Cardiac fibroblast (primary cell): ENCODE measurements around the gene CLASP2.

Source experiments
- DNase-seq, 2 donors: peaks; one replicate each; pipeline versions ENCODE4 v3.0.0 to v3.0.0-alpha.2; 2010; ENCODE audit warnings: low read depth in 2 of 2
- H3K4me3 ChIP-seq, 2 donors: replicated peaks in 1 of 2; 1 replicate in 1 of 2; 2 replicates in 1 of 2; pipeline ENCODE4 v1.5.1; 2011; ENCODE audit warnings: low read depth in 2 of 2, low read length in 2 of 2, mild to moderate bottlenecking in 2 of 2, moderate library complexity in 1 of 2
- TF ChIP-seq, protein P1 (sequence below): IDR thresholded peaks from one replicate; pipeline ENCODE4 v1.5.1; 2011; ENCODE audit warnings: low read depth, mild to moderate bottlenecking, low read length, inconsistent platforms

The CLASP2 gene

DNA sequence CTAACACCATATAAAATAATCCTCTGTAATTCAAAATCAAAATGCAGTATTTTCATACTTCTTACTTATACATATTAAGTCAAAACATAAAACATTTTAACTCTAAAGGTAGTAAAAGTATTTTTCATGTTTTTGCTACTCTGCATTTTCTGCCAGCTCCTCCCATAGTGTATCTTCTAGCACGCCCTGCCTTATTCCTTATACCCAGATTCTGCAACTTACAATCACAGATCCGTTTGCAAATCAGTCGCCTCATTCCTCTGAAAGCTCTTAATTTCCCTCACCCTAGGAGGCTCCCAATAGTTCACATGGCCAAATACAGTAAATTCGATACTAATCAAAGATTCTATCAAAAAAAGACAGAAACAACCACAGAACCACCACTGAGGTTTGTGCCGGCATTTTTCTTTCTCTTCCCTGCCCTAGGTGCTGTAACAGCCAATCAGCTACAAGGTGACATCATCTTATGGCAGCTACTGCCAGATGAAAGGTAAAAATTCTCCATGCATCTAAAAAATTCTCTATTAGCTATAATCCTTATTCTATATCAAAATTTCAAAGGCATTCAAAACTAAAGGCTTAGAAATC is 72.9 kb downstream of the CLASP2 start:
- TF ChIP-seq, protein P1, sequence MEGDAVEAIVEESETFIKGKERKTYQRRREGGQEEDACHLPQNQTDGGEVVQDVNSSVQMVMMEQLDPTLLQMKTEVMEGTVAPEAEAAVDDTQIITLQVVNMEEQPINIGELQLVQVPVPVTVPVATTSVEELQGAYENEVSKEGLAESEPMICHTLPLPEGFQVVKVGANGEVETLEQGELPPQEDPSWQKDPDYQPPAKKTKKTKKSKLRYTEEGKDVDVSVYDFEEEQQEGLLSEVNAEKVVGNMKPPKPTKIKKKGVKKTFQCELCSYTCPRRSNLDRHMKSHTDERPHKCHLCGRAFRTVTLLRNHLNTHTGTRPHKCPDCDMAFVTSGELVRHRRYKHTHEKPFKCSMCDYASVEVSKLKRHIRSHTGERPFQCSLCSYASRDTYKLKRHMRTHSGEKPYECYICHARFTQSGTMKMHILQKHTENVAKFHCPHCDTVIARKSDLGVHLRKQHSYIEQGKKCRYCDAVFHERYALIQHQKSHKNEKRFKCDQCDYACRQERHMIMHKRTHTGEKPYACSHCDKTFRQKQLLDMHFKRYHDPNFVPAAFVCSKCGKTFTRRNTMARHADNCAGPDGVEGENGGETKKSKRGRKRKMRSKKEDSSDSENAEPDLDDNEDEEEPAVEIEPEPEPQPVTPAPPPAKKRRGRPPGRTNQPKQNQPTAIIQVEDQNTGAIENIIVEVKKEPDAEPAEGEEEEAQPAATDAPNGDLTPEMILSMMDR = no peak
- DNase-seq = peak; percentile 28 to 56
- H3K4me3 ChIP-seq = peak overlapping the region; percentile 35 to 42

DNA sequence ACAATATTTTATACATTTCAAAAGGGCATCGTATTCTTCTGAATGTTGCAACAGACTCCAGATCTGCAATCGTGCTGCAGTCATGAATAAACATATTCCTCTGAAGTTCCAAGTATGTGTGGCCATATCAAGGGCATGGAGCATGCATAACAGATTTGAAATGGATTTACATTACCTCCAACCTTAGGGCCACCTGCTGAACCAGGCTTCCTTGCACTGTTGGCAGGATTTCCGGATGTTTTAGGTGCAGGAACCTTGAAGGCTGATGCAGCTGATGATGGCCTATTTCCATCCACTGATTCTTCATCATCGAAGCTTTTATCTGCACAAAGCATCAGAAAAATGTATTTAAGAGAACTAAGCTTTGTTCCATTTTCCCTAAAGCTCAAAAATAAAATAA is 73.5 kb downstream of the CLASP2 start:
- no peak for DNase-seq
- TF ChIP-seq, protein P1 = no peak
- no peak overlapping the region for H3K4me3 ChIP-seq

DNA sequence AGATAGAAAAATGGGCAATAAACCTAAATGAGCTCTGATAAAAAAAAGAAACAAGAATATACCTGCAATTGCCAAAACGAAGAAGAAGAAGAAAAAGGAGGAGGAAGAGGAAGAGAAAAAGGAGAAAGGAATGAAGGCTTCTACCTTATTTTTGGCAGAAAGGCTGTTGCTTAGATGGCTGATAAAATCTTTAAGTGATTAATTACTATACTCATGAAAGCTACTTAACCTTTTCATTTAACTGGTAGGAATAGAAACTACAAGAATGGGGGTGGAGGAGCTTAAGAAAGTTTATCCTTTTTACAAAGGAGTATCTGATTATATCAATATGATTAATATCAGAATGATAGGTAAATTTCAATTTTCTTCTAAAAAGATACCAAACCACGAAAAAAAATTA is 75.2 kb downstream of the CLASP2 start:
- TF ChIP-seq, protein P1 = no peak
- DNase-seq = no peak
- H3K4me3 ChIP-seq = no peak overlapping the region

DNA sequence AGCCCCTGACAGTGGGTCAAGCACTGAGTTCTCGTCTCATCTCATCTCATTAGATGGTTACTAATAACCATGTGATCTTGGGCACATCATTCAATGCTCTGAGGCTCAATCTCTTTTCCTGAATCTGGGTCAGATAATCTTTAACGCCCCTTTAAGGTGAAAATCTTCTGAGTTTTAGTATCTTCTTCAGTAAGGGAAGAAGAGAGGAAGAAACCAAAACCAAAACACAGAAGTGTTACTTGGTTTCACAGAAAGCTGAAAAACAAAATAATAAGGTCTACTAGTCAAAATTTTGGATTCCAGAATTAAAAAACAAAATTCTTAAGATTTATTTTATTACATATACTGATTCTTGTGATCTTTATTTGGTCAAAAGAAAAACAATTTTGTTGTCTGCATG is 78.2 kb downstream of the CLASP2 start:
- no peak overlapping the region for H3K4me3 ChIP-seq
- DNase-seq = no peak
- TF ChIP-seq, protein P1 = no peak

DNA sequence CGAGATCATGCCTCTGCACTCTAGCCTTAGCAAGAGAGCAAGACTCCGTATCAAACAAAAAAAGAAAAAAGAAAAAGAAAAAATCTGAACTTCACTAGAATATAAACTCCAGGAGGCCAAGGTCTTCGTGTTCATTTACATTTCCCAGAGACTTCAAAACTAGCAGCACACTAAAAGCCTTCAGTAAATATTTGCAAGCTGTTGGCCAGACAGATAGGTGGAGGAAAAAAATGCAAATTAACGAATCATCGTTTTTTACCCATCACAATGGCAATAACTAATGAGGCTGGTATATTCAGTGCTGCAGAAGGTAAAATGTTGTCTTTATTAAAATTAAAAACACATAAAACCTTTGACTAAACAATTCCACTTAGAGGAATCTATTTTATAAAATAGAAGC is 80.6 kb downstream of the CLASP2 start:
- no peak overlapping the region for H3K4me3 ChIP-seq
- TF ChIP-seq, protein P1 = no peak
- no peak for DNase-seq

DNA sequence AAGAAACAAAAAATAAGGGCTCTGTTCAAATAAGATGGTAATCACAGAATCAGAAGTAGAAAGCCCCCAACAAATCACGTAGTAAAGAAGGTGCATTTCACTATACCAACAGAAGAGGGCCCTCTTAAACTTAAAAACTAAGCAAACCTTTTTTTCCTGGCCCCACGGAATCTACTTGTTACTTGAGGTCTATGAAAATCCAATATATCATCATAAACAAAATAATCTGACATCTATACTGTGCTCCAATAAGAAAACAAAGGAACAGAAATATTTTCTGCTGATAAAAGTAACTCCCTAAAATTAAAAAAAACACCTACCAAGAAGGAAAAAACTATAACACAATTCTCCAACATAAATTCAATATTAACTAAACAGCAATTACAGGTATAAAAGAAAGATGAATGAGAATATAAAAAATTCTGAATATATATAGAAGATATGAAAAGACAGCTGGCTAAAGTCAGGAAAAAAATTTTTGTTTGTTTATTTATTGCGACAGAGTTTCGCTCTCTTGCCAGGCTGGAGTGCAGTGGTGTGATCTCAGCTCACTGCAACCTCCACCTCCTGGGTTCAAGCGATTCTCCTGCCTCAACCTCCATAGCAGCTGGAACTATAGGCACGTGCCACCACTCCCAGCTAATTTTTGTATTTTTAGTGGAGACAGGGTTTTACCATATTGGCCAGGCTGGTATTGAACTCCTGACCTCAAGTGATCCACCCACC is 81.8 kb downstream of the CLASP2 start:
- DNase-seq = peak; percentile 82 to 86
- TF ChIP-seq, protein P1 = peak; percentile 62
- H3K4me3 ChIP-seq = no peak overlapping the region
